ENCODE results near the gene ZNF385B.

GRCh38 chr2:179581605-179582004 lies 279.8 kb downstream of the ZNF385B start:
- no peak for TF ChIP-seq EP300 (IDR thresholded peaks at IDR 0.05)
- TF ChIP-seq CTCF (IDR thresholded peaks at IDR 0.05), result no peak
- no peak for TF ChIP-seq POLR2AphosphoS5 (IDR thresholded peaks at IDR 0.05)

Data from stomach (tissue), 4 donors.